Measurements from ENCODE around the gene PLAAT4. TPM values are rescaled to one million over a fixed set of nuclear protein-coding genes. Genes with fewer than 3 reads are reported as not detected.

The PLAAT4 gene
- total and polyA plus RNA-seq, 2 of the 8 experiments (the other 6 are each of a cell fraction or from before 2014, with no cell fraction given): 2.8 to 4.1 TPM

- Histone ChIP-seq H3K4me3 (ENCODE audit: extremely low read depth in 1 of 4, insufficient read depth in 2 of 4, low read depth in 3 of 4, low read length in 4 of 4) (no peak overlapping the region), H4K5ac (ENCODE audit: insufficient read length, low read depth, low read length) (no peak overlapping the region), H3K56ac (replicated peaks; ENCODE audit: insufficient read length, low read depth, low read length) (no peak overlapping the region), H3K4ac (replicated peaks; ENCODE audit: insufficient read length, low read depth, low read length) (no peak overlapping the region), H3K27ac (ENCODE audit: low read depth, low read length) (no peak overlapping the region), H2BK5ac (ENCODE audit: low read depth, low read length) (no peak overlapping the region), H3K14ac (ENCODE audit: insufficient read length) (no peak overlapping the region), H3K36me3 (ENCODE audit: control insufficient read depth in 2 of 4, insufficient read depth in 4 of 4, low read length in 3 of 4) (no peaks in the 10 kb centered on the region), H2BK12ac (ENCODE audit: low read depth, low read length) (0 out of 2 replicates have a peak overlapping the region, but pooled peaks have one; percentile 9), H3K9me3 (ENCODE audit: insufficient read depth in 2 of 2, low read depth in 1 of 2, low read length in 1 of 2) (no peaks in the 10 kb centered on the region; a peak in 1 of 4 replicates), H3K18ac (ENCODE audit: extremely low read depth, low read length) (no peak overlapping the region), H2AK5ac (ENCODE audit: low read depth, low read length) (no peak overlapping the region), H4K8ac (ENCODE audit: extremely low read depth, insufficient read depth, low read length) (no peak overlapping the region), H4K91ac (replicated peaks; ENCODE audit: insufficient read length, low read length) (no peak overlapping the region), H4K20me1 (replicated peaks in 1 of 2; ENCODE audit: control insufficient read depth in 1 of 2, insufficient read depth in 2 of 2, low read length in 2 of 2) (no peaks in the 10 kb centered on the region), H3K4me1 (replicated peaks in 1 of 4; ENCODE audit: control insufficient read depth in 3 of 4, insufficient read depth in 4 of 4, low read length in 3 of 4) (no peaks in the 10 kb centered on the region), H2AFZ (ENCODE audit: low read length) (no peak overlapping the region), H3K79me1 (ENCODE audit: low read depth, low read length) (no peaks in the 10 kb centered on the region), H2BK15ac (ENCODE audit: low read length) (no peak overlapping the region), H3K79me2 (ENCODE audit: control insufficient read depth in 1 of 2, insufficient read depth in 2 of 2, low read length in 2 of 2) (no peaks in the 10 kb centered on the region), H2BK120ac (replicated peaks; ENCODE audit: low read depth, low read length) (no peak overlapping the region), H3K23me2 (ENCODE audit: low read depth, low read length) (no peaks in the 10 kb centered on the region), H3K9ac (replicated peaks in 1 of 4; ENCODE audit: extremely low read depth in 1 of 4, low read depth in 3 of 4, low read length in 3 of 4) (no peak overlapping the region), H3K27me3 (replicated peaks in 1 of 4; ENCODE audit: control insufficient read depth in 3 of 4, extremely low read depth in 1 of 4, insufficient read depth in 3 of 4, low read length in 3 of 4) (0 out of 7 replicates have a peak, but pooled peaks cover 0 to 2% (median 0%) of the 10 kb centered on the region in 4 experiments), H2BK20ac (ENCODE audit: low read length) (no peak overlapping the region), H3K4me2 (ENCODE audit: insufficient read depth in 1 of 2, low read depth in 2 of 2, low read length in 2 of 2) (no peak overlapping the region), H3K23ac (ENCODE audit: insufficient read length) (no peak overlapping the region)
- ChIA-PET CTCF (ENCODE audit: partially characterized antibody) (interaction anchor here (1.0 to 1.2 kb wide), 2 partner anchors 13 to 57 kb away, joined by 4 read pairs; partner anchors contain the start of gene PLAAT5), POLR2A (ENCODE audit: partially characterized antibody) (no interaction called here)
- DNase-seq (ENCODE audit: low read depth in 1 of 2, low spot score in 2 of 2) (no peak), FAIRE-seq (no peak)
- WGBS, 2 experiments (ENCODE audit: extremely low coverage in 1 of 2, insufficient coverage in 1 of 2, insufficient read length in 1 of 2, insufficient replicate concordance in 2 of 2, low coverage in 1 of 2, low lambda C conversion rate in 2 of 2, missing lambda C conversion rate in 1 of 2): 92% methylated on average over 4 of the region's 4 CpGs; no CpG with 5 or more reads in 1 of the 2 experiments
- no peak for TF ChIP-seq NRF1 (IDR thresholded peaks at IDR 0.05; ENCODE audit: low read depth, low read length)
- no peak for TF ChIP-seq EGR1 (IDR thresholded peaks at IDR 0.05; ENCODE audit: borderline replicate concordance, low read depth, low read length)
- no peak for TF ChIP-seq CHD2 (IDR thresholded peaks at IDR 0.05; ENCODE audit: low read length)
- TF ChIP-seq TBP (IDR thresholded peaks at IDR 0.05; ENCODE audit: low read depth, low read length): no peak
- TF ChIP-seq POLR2A (IDR thresholded peaks at IDR 0.05; ENCODE audit: control extremely low read depth in 1 of 2, low read depth in 2 of 2, low read length in 2 of 2): no peak
- no peak for TF ChIP-seq CHD1 (IDR thresholded peaks at IDR 0.05; ENCODE audit: low read depth, low read length)
- TF ChIP-seq EP300 (IDR thresholded peaks at IDR 0.05; ENCODE audit: borderline replicate concordance in 1 of 2, low read depth in 2 of 2, low read length in 2 of 2): no peak
- TF ChIP-seq HDAC2 (IDR thresholded peaks at IDR 0.05; ENCODE audit: borderline replicate concordance in 1 of 2, low read depth in 2 of 2, low read length in 2 of 2): no peak
- TF ChIP-seq GTF2F1 (IDR thresholded peaks at IDR 0.05; ENCODE audit: borderline replicate concordance, low read depth, low read length): no peak
- TF ChIP-seq YY1 (IDR thresholded peaks at IDR 0.05; ENCODE audit: low read depth, low read length): no peak
- no peak for TF ChIP-seq GABPA (IDR thresholded peaks at IDR 0.05; ENCODE audit: borderline replicate concordance, insufficient read depth, low read length)
- no peak for TF ChIP-seq CBX8 (IDR thresholded peaks at IDR 0.05; ENCODE audit: borderline replicate concordance, low read depth, low read length)
- TF ChIP-seq TAF7 (optimal IDR thresholded peaks at IDR 0.05; ENCODE audit: borderline replicate concordance, low read depth, low read length): no peak
- TF ChIP-seq ATF3 (IDR thresholded peaks at IDR 0.05; ENCODE audit: insufficient read depth, low read depth, low read length): no peak
Measured at GRCh38 chr11:63548178-63548577, 11.6 kb downstream of the PLAAT4 start.

Measured in H1 (cell line).